ENCODE measurements around the gene PLAAT2.
"Not testable (repeated sequence)": the region's sequence is repeated elsewhere in the genome, so short reads cannot be mapped to it uniquely, and the experiment has no call there.

Gene PLAAT2

GRCh38 chr11:63563201-63564055 is at the start of gene PLAAT2:
Gene PLAAT2 (minus strand): TSS chr11:63563379. CDS start chr11:63563324, 55 bp downstream.
- no peak for DNase-seq

GRCh38 chr11:63612181-63612580 is 49.0 kb upstream of the PLAAT2 start:
- DNase-seq = no peak

GRCh38 chr11:63611395-63611747 is 48.2 kb upstream of the PLAAT2 start:
- no peak for DNase-seq

- no peak for DNase-seq
These were observed 47.6 kb upstream of the PLAAT2 start for GRCh38 chr11:63610604-63611394.

GRCh38 chr11:63609971-63610580 is 46.9 kb upstream of the PLAAT2 start:
- DNase-seq = no peak

GRCh38 chr11:63609536-63609935 is 46.4 kb upstream of the PLAAT2 start:
- DNase-seq = no peak

GRCh38 chr11:63608353-63609345 is 45.5 kb upstream of the PLAAT2 start:
- no peak for DNase-seq

- no peak for DNase-seq
These were observed 40.0 kb upstream of the PLAAT2 start for GRCh38 chr11:63603180-63603518.

GRCh38 chr11:63602290-63603179 is 39.4 kb upstream of the PLAAT2 start:
- not testable (repeated sequence) for DNase-seq

- no peak for DNase-seq
These were observed 36.3 kb upstream of the PLAAT2 start for GRCh38 chr11:63599211-63600122.

- DNase-seq = no peak
These were observed 35.4 kb upstream of the PLAAT2 start for GRCh38 chr11:63598556-63598955.

- DNase-seq = no peak
These were observed 32.1 kb upstream of the PLAAT2 start for GRCh38 chr11:63595296-63595695.

GRCh38 chr11:63592975-63593395 is 29.8 kb upstream of the PLAAT2 start:
- no peak for DNase-seq

- DNase-seq = no peak
These were observed 27.0 kb upstream of the PLAAT2 start for GRCh38 chr11:63590024-63590788.

GRCh38 chr11:63589000-63589399 is 25.8 kb upstream of the PLAAT2 start:
- DNase-seq = no peak

- DNase-seq = no peak
These were observed 23.4 kb upstream of the PLAAT2 start for GRCh38 chr11:63586451-63587166.

- no peak for DNase-seq
These were observed 20.1 kb upstream of the PLAAT2 start for GRCh38 chr11:63583357-63583677.

- not testable (repeated sequence) for DNase-seq
These were observed 18.0 kb upstream of the PLAAT2 start for GRCh38 chr11:63581224-63581623.

GRCh38 chr11:63578882-63579281 is 15.7 kb upstream of the PLAAT2 start:
- not testable (repeated sequence) for DNase-seq
